SJSA1 (cell line): ENCODE data around the gene CIDEB. TPM values are rescaled to one million over a fixed set of nuclear protein-coding genes. Genes with fewer than 3 reads are reported as not detected.

Source experiments
- DNase-seq, 2 experiments: peaks; one replicate each; pipeline ENCODE4 v3.0.0-alpha.2; 2015 to 2020; ENCODE audit warnings: low spot score in 2 of 2, low read depth in 1 of 2
- H3K27ac ChIP-seq: fragments of 250-450 bp; sonication (Bioruptor Pico); 2 replicates; pipeline ENCODE4 v1.5.1; 2020; ENCODE audit warnings: mild to moderate bottlenecking, moderate library complexity
- H3K27me3 ChIP-seq: fragments of 250-450 bp; sonication (Bioruptor Pico); replicated peaks from 2 replicates; pipeline ENCODE4 v1.5.1; 2020; ENCODE audit warnings: mild to moderate bottlenecking, moderate library complexity
- H3K36me3 ChIP-seq: fragments of 250-450 bp; sonication (Bioruptor Pico); 2 replicates; pipeline ENCODE4 v1.5.1; 2020; ENCODE audit warnings: mild to moderate bottlenecking
- H3K4me1 ChIP-seq: fragments of 250-450 bp; sonication (Bioruptor Pico); replicated peaks from 2 replicates; pipeline ENCODE4 v1.6.1; 2021; ENCODE audit warnings: mild to moderate bottlenecking
- H3K4me3 ChIP-seq: fragments of 250-450 bp; sonication (Bioruptor Pico); 2 replicates; pipeline ENCODE4 v1.5.1; 2020; ENCODE audit warnings: mild to moderate bottlenecking
- H3K9me3 ChIP-seq: fragments of 250-450 bp; sonication (Bioruptor Pico); replicated peaks from 2 replicates; pipeline ENCODE4 v1.5.1; 2020; ENCODE audit warnings: mild to moderate bottlenecking
- total RNA-seq: library from RNA; depleted of rRNA; stranded (reverse); fragments of >200 nt; shearing (Covaris generic); gene quantifications from 2 replicates; pipeline ENCODE4 v1.2.3, GENCODE V29; 2014

CIDEB gene
- total RNA-seq, 1 experiment from 2014 or later = not detected

DNA sequence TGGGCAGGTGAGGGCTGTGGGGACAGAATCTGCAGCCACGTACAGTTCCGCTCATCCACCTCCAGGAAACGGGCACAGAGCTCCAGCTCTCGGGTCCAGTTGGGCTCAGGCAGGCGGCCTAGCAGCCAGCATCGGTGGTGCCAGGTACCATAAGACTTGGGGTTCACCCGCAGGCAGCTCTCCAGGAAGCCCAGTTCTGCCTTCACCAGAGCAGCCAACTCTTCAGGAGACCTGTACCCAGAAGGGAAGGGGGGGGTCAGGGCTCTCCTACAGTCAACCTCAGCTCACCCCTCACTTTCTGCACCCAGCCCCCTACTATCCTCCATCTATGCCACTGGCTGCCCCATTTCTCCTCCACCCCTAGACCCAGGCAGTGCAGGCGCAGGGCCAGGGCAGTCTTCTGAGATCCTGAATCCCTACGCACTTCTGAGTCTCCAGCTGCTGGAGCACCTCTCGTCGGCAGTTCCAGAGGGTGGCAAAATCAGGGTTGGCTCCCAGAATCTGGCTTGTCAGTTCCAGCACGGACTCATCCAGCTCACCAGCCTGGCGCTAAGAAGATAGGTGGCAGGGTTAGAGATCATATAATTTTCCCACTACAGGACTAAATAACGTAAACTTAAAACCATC, 37.8 kb downstream of the CIDEB start:
- no peak for DNase-seq
- no peak overlapping the region for H3K27ac ChIP-seq

DNA sequence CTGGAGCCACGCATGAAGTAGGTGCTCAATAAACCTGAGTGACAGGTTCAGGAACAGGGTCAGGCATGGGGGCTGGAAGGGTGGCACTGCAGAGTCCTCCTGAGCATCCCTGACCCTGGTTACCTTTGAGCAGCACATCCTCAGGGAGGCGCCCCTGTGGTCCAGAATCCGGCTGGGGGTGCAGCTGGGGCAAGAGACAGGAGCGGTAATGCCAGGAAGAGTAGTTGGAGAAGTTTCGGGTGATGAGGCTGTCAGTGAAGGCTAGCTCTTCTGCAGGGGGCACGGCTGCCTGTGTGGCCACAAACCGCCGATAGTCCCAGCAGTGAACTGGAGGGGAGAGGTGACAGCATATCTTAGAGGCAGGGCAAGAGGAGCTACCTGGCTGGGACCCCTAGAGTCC, 38.4 kb downstream of the CIDEB start:
- H3K4me1 ChIP-seq = peaks cover 10% of the 10 kb centered on the region
- H3K4me3 ChIP-seq = no peak overlapping the region
- no peak for DNase-seq
- H3K27me3 ChIP-seq = no peaks in the 10 kb centered on the region
- H3K9me3 ChIP-seq = no peaks in the 10 kb centered on the region
- peaks cover 3% of the 10 kb centered on the region; the same call in 1 of the 2 replicates for H3K36me3 ChIP-seq
- no peak overlapping the region for H3K27ac ChIP-seq

More for the DNA sequence above, 37.8 kb downstream of the CIDEB start:
- Histone ChIP-seq H3K27me3 (no peaks in the 10 kb centered on the region), H3K36me3 (peaks cover 3% of the 10 kb centered on the region; the same call in 1 of the 2 replicates), H3K4me3 (no peak overlapping the region), H3K9me3 (no peaks in the 10 kb centered on the region), H3K4me1 (peaks cover 10% of the 10 kb centered on the region)

DNA sequence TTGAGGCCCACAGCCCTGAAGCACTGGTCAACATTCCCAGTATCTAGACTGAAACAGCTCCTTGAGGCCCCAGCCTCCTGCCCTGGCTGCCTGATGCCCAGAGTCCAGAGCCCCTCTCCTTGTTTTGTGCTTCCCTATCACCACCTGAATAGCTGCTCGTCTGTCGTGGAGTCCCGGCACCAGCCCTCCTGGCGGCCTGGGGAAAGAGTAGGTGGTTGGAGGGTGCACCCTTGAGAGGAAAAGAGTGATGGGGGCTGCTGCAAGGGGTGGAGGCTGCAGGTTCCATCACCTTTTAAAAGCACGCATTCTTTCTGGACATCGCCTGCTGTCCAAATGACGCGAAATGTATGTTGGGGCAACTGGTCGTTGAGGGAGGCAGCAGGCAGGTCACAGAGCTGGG, 39.6 kb downstream of the CIDEB start:
- Histone ChIP-seq H3K27ac (no peak overlapping the region), H3K4me3 (no peak overlapping the region), H3K27me3 (no peaks in the 10 kb centered on the region), H3K9me3 (no peaks in the 10 kb centered on the region), H3K4me1 (peaks cover 10% of the 10 kb centered on the region), H3K36me3 (peaks cover 3% of the 10 kb centered on the region; the same call in 1 of the 2 replicates)
- no peak for DNase-seq

DNA sequence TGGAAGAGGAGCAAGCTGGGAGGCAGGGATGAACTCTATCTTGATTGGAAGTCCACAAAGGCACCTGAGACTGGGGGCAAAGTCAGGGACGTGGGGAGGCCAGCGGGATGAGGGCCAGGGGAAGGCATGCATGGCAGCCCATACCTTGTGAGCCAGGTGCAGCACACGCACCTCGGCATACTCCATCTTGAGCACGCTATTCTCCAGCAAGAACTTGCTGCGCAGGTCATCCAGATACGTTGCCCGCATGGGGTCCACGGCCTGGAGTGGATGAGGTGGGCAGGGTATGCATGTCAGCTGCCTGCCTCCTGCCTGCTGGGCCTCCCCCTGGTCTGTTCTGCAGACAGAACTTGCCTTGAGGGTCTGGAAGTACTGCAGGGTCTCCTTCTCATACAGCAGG, 40.3 kb downstream of the CIDEB start:
- H3K4me1 ChIP-seq = peaks cover 10% of the 10 kb centered on the region
- DNase-seq = no peak
- H3K27me3 ChIP-seq = no peaks in the 10 kb centered on the region
- H3K36me3 ChIP-seq = peaks cover 3% of the 10 kb centered on the region; the same call in 1 of the 2 replicates
- no peak overlapping the region for H3K27ac ChIP-seq
- H3K4me3 ChIP-seq = no peak overlapping the region
- H3K9me3 ChIP-seq = no peaks in the 10 kb centered on the region

- Histone ChIP-seq H3K9me3 (no peaks in the 10 kb centered on the region), H3K36me3 (peaks cover 3% of the 10 kb centered on the region; the same call in 1 of the 2 replicates), H3K4me1 (peaks cover 7% of the 10 kb centered on the region), H3K27me3 (no peaks in the 10 kb centered on the region), H3K27ac (no peak overlapping the region), H3K4me3 (no peak overlapping the region)
- no peak for DNase-seq
Measured at GRCh38 chr14:24266344-24267244, 41.2 kb downstream of the CIDEB start.

GRCh38 chr14:24264298-24264697, 43.5 kb downstream of the CIDEB start:
- no peak for DNase-seq
- H3K9me3 ChIP-seq = no peaks in the 10 kb centered on the region
- no peak overlapping the region for H3K4me3 ChIP-seq
- peaks cover 3% of the 10 kb centered on the region for H3K4me1 ChIP-seq
- no peaks in the 10 kb centered on the region for H3K36me3 ChIP-seq
- no peak overlapping the region for H3K27ac ChIP-seq
- H3K27me3 ChIP-seq = no peaks in the 10 kb centered on the region

DNA sequence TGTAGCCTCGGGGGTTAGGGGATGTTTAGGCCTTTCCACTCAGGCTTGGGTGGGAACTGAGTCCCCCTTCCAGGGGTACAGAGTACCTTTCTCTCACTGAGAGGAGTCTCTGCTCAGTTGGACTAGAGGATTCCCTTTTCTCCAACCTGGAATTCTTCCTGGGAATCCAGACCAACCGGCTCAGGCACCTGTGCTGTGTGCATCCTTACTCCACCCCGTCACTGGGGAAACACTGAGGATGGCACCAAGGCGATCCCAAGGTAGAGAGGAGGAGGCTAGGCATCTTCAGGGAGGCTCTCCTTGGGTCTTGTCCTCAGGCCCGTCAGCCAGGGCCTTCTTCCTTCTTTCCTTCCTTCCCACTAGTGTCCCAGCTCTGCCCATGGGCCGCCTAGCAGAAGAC, 43.9 kb downstream of the CIDEB start:
- Histone ChIP-seq H3K27me3 (no peaks in the 10 kb centered on the region), H3K9me3 (no peaks in the 10 kb centered on the region), H3K4me1 (peaks cover 7% of the 10 kb centered on the region), H3K36me3 (no peaks in the 10 kb centered on the region), H3K4me3 (no peak overlapping the region), H3K27ac (no peak overlapping the region)
- DNase-seq = no peak

GRCh38 chr14:24262821-24263733, 44.7 kb downstream of the CIDEB start, which contains the start of gene TGM1:
TSS of gene TGM1 (minus strand) at chr14:24263177. CDS start at chr14:24262352, 825 bp downstream.
- no peak within 1 kb of the TSS for H3K27ac ChIP-seq
- peaks cover 8% of the 10 kb centered on the region for H3K4me1 ChIP-seq
- H3K36me3 ChIP-seq = no peaks in the 10 kb centered on the region
- no peak within 1 kb of the TSS for H3K4me3 ChIP-seq
- DNase-seq = no peak
- no peaks in the 10 kb centered on the region for H3K9me3 ChIP-seq
- no peaks in the 10 kb centered on the region for H3K27me3 ChIP-seq

DNA sequence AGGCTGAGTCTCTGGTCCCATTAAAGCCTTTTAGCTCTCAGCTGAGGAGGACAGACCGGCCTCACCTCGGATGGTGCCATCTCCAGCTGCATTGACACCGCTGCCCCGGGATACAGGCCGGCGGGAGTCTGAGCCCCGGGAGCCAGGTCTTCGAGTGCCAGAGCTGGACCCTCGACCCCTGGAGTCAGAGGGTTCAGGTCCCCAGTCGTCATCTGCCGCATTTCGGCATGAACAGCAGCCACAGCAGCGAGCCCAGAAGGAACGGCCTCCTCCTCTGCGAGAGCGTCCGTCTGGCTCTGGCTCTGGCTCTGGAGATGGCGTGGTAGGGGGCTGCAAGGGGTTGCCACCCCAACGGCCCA, 45.8 kb downstream of the CIDEB start:
- Histone ChIP-seq H3K4me1 (peaks cover 8% of the 10 kb centered on the region), H3K27me3 (no peaks in the 10 kb centered on the region), H3K4me3 (no peak overlapping the region), H3K27ac (no peak overlapping the region), H3K9me3 (no peaks in the 10 kb centered on the region), H3K36me3 (no peaks in the 10 kb centered on the region)
- DNase-seq = no peak

DNA sequence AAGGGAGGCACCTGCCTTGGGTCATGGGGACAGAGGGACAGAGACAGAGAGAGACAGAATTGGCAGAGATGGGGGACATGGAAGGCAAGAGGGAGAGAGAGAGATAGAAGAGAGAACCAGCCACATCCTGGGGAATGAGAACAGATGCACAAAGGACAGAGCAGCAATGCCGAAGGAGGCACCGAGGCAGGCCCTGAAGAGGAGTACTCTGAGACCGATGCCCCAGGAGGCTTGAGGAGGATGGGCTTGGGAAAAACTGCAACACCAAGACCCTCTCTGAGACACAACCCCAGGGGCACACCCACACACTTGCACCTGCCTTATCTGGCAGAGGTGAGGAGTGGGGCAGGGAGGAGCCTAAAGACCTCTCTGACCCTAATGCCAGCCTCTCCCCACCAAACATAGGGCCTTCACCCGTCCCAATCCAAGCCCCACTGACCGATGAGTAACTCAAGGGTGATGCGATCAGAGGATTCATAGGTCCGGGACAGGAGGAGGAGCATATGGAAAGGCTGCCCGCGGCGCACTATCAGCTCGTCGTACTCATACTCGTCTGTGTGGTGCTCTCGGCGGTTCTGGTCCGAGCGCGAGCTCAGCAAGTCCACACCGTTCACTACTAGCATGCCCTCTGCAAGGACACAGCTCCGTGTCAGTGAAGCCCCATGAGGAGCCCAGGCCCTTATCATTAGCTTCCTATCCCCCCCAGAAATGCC, 46.4 kb downstream of the CIDEB start:
- H3K4me1 ChIP-seq = peaks cover 8% of the 10 kb centered on the region
- DNase-seq = no peak
- H3K27ac ChIP-seq = no peak overlapping the region
- no peaks in the 10 kb centered on the region for H3K36me3 ChIP-seq
- H3K4me3 ChIP-seq = no peak overlapping the region
- H3K9me3 ChIP-seq = no peaks in the 10 kb centered on the region
- H3K27me3 ChIP-seq = no peaks in the 10 kb centered on the region

GRCh38 chr14:24260780-24261157, 47.0 kb downstream of the CIDEB start:
- no peak overlapping the region for H3K4me3 ChIP-seq
- no peaks in the 10 kb centered on the region for H3K36me3 ChIP-seq
- peaks cover 8% of the 10 kb centered on the region for H3K4me1 ChIP-seq
- H3K27me3 ChIP-seq = no peaks in the 10 kb centered on the region
- H3K27ac ChIP-seq = no peak overlapping the region
- H3K9me3 ChIP-seq = no peaks in the 10 kb centered on the region
- DNase-seq = no peak

DNA sequence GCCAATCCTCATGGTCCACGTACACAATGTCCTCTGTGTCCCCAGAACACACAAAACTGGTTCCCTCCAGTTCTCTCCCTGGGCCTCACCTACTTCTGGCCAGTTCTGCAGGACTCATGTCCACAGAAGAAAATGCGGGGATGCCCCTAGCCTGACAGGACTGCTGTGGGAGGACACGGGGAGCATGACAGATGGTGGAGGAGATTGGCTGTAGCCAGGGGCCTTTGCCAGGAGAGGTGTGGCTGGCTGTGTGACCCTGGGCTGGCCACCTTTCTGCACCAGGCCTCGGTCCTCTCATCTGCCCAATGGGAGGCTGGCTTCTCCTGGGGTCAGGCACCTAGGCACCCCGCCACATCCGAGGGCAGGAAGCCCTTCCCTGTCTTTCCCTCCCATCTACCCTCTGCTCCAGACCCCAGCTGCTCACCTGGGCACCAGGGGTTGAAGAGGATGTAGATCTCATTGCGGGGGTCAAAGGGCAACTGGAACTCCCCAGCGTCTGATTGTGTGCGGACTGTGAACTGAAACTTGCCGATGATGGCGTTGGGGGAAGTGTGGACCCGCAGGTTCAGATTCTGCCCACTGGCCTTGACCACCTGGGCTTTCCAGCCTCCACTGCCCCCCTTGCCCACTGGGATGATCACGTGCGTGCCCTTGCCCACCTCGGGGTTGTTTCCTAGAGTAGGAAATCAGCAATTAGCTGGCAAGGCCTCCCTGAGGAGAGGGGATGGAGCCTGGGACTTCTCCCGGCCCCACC, 47.6 kb downstream of the CIDEB start:
- no peaks in the 10 kb centered on the region for H3K9me3 ChIP-seq
- no peak overlapping the region for H3K4me3 ChIP-seq
- no peak for DNase-seq
- peaks cover 8% of the 10 kb centered on the region for H3K4me1 ChIP-seq
- H3K36me3 ChIP-seq = no peaks in the 10 kb centered on the region
- no peak overlapping the region for H3K27ac ChIP-seq
- H3K27me3 ChIP-seq = no peaks in the 10 kb centered on the region
